Coronary artery (tissue), 2 donors: Measurements from ENCODE around the gene RYR1.

Source experiments
- DNase-seq: peaks from one replicate; pipeline ENCODE4 v3.0.0-alpha.2; 2017; ENCODE audit warnings: low spot score
- H3K27ac ChIP-seq, 2 donors: fragments of 200-600 bp; sonication (generic); one replicate each; pipeline ENCODE4 v1.5.1; 2016 to 2019
- H3K4me3 ChIP-seq: fragments of 200-600 bp; sonication (generic); 2 replicates; pipeline ENCODE4 v1.5.1; 2016; ENCODE audit warnings: mild to moderate bottlenecking, moderate library complexity
- CTCF ChIP-seq: fragments of 200-600 bp; sonication (generic); IDR thresholded peaks from one replicate; pipeline ENCODE4 v1.5.1; 2019; ENCODE audit warnings: antibody characterized with exemption

RYR1 gene

GRCh38 chr19:38429055-38429810 lies 4.3 kb upstream of the RYR1 start:
- Histone ChIP-seq H3K27ac (no peak overlapping the region), H3K4me3 (no peak overlapping the region)
- DNase-seq: no peak
- TF ChIP-seq CTCF: no peak

GRCh38 chr19:38429811-38430156 lies 3.7 kb upstream of the RYR1 start:
- no peak for TF ChIP-seq CTCF
- DNase-seq: no peak
- Histone ChIP-seq H3K27ac (no peak overlapping the region), H3K4me3 (no peak overlapping the region)

- no peak overlapping the region for H3K4me3 ChIP-seq
- TF ChIP-seq CTCF: no peak
- no peak for DNase-seq
- H3K27ac ChIP-seq: no peak overlapping the region
These were observed 2.6 kb upstream of the RYR1 start for GRCh38 chr19:38430931-38431330.

GRCh38 chr19:38434549-38435051 lies 1.1 kb downstream of the RYR1 start:
- peak overlapping the region in 1 of 2 donors; percentile 32 for H3K27ac ChIP-seq
- DNase-seq: no peak
- peak overlapping the region; percentile 37 for H3K4me3 ChIP-seq

GRCh38 chr19:38437295-38437694 lies 3.8 kb downstream of the RYR1 start:
- H3K27ac ChIP-seq: no peak overlapping the region
- no peak for TF ChIP-seq CTCF
- H3K4me3 ChIP-seq: no peak overlapping the region
- DNase-seq: no peak

More at GRCh38 chr19:38434549-38435051, 1.1 kb downstream of the RYR1 start:
- no peak for TF ChIP-seq CTCF

- no peak for TF ChIP-seq CTCF
- no peak for DNase-seq
- Histone ChIP-seq H3K4me3 (no peak overlapping the region), H3K27ac (no peak overlapping the region)
These were observed 4.4 kb downstream of the RYR1 start for GRCh38 chr19:38437917-38438316.

GRCh38 chr19:38440592-38440991 lies 7.1 kb downstream of the RYR1 start:
- no peak for DNase-seq
- Histone ChIP-seq H3K4me3 (no peak overlapping the region), H3K27ac (no peak overlapping the region)
- TF ChIP-seq CTCF: no peak
